Left lung (tissue), 10 donors: Measurements from ENCODE around the gene CREB3L4. TPM values are rescaled to one million over a fixed set of nuclear protein-coding genes. Genes with fewer than 3 reads are reported as not detected.

Source experiments
- ATAC-seq: fragments of 200-7000 bp; cut with Tn5 transposase; one replicate; pipeline ENCODE4 v1.9.1; 2020; ENCODE audit warnings: moderate library complexity
- DNase-seq, 4 donors: peaks; one replicate each; pipeline ENCODE4 v3.0.0-alpha.2; 2013 to 2020
- H3K27ac ChIP-seq, 2 donors: fragments of 200-600 bp; sonication (generic) in 1 of 2; one replicate each; pipeline versions ENCODE4 v1.5.0 to v1.8.0; 2020 to 2021
- H3K27me3 ChIP-seq, 2 donors: fragments of 200-600 bp; sonication (generic) in 1 of 2; one replicate each; pipeline versions ENCODE4 v1.5.0 to v1.8.0; 2020 to 2021
- H3K36me3 ChIP-seq, 2 donors: fragments of 200-600 bp; sonication (generic) in 1 of 2; one replicate each; pipeline versions ENCODE4 v1.5.0 to v1.8.0; 2020 to 2021
- H3K4me1 ChIP-seq, 2 donors: fragments of 200-600 bp; one replicate each; pipeline ENCODE4 v1.8.0; 2021
- H3K4me3 ChIP-seq, 2 donors: fragments of 200-600 bp; sonication (generic) in 1 of 2; one replicate each; pipeline versions ENCODE4 v1.5.0 to v1.8.0; 2020 to 2021; ENCODE audit warnings: mild to moderate bottlenecking in 1 of 2
- H3K9me3 ChIP-seq, 2 donors: fragments of 200-600 bp; sonication (generic) in 1 of 2; one replicate each; pipeline versions ENCODE4 v1.5.0 to v1.8.0; 2020 to 2021
- intact Hi-C, 2 donors: fragments of 100-400 bp; cut with DNase I; formaldehyde crosslinking; loops; one replicate each; pipeline versions ENCODE4 v1.11.2 to v1.14.2; 2022
- polyA plus RNA-seq, 6 donors: library from polyadenylated mRNA; unstranded; fragments of 120-200 nt; gene quantifications; one replicate each; pipeline ENCODE4 v1.2.1, GENCODE V29; 2013; ENCODE audit not compliant: insufficient read length in 6 of 6
- total RNA-seq, 2 donors: library from RNA; stranded (reverse); fragmentation: NEBNext Ultra II Directional; extraction: Animal tissue kit (Norgen Biotek cat#: 25700); gene quantifications; one replicate each; pipeline ENCODE4 v1.2.1, GENCODE V29; 2021
- TF ChIP-seq, protein P1 (sequence below), 2 donors: fragments of 200-600 bp; sonication (generic) in 1 of 2; IDR thresholded peaks; one replicate each; pipeline versions ENCODE4 v1.5.0 to v1.8.0; 2021; ENCODE audit warnings: antibody characterized with exemption in 2 of 2
- donor health status: DM: no; HTN: yes; CAD: no.
- donor health status: DM: no; HTN: no; CAD: no.

CREB3L4 gene
- total and polyA plus RNA-seq, 8 donors = 9.3 to 44.3 (median 35.2) TPM

DNA sequence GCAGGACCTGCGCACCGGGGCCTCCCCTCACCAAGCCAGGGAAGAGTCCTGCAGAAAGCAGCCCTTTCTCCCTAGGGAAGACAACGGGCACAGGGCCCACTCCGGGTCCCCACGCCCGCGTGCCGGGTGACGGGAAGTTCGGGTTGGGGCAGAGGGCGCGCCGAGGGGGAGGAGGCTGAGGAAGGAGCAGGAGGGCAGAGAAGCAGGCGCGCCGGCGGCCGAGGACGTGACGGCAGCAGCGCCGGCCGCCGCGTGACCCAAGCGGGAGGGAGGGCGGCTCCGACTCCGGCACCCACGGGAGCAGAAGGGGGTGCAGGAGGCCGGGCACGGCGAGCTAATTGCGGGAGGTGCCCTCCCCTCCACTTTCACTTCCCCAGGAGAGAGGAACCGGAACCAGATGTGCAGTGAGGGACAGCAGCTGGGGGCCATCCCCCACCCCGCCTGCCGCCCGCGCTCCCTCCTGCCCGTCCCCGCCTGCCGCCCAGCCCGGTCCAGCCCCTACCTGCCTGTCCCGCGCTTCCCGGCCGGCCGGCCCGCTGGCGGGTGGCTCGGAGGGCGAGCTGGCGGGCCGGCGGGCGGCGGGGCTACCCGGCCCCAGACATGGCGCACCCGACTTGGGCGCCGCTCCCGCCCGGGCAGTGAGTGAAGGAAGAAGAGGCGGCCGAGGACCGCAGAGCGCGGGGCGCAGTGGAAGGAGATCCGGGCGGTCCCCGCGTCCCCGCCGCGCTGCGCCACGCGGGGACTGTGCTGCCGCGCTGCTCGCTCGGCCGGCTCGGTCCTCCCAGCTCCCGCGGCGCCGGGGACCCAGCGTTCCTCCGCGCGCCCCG is 21.7 kb upstream of the CREB3L4 start:
- peaks cover 4 to 43% of the 10 kb centered on the region in 2 donors for H3K4me1 ChIP-seq
- no peaks in the 10 kb centered on the region for H3K9me3 ChIP-seq
- peak in 3 of 4 donors; percentile 76 to 99 (median 94) for DNase-seq
- H3K4me3 ChIP-seq = peak overlapping the region; percentile 85 to 96
- peak; percentile 89 for ATAC-seq
- no peaks in the 10 kb centered on the region for H3K27me3 ChIP-seq
- TF ChIP-seq, protein P1, sequence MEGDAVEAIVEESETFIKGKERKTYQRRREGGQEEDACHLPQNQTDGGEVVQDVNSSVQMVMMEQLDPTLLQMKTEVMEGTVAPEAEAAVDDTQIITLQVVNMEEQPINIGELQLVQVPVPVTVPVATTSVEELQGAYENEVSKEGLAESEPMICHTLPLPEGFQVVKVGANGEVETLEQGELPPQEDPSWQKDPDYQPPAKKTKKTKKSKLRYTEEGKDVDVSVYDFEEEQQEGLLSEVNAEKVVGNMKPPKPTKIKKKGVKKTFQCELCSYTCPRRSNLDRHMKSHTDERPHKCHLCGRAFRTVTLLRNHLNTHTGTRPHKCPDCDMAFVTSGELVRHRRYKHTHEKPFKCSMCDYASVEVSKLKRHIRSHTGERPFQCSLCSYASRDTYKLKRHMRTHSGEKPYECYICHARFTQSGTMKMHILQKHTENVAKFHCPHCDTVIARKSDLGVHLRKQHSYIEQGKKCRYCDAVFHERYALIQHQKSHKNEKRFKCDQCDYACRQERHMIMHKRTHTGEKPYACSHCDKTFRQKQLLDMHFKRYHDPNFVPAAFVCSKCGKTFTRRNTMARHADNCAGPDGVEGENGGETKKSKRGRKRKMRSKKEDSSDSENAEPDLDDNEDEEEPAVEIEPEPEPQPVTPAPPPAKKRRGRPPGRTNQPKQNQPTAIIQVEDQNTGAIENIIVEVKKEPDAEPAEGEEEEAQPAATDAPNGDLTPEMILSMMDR (IDR thresholded peaks at IDR 0.05) = no peak
- peak overlapping the region; percentile 97 to 99 for H3K27ac ChIP-seq
- H3K36me3 ChIP-seq = peaks cover 0 to 69% of the 10 kb centered on the region in 2 donors
- intact Hi-C loops = loop anchor here in 1 of 2 donors (10.0 kb wide), 1 partner anchor 121 kb away; no protein-coding TSS in a partner anchor

DNA sequence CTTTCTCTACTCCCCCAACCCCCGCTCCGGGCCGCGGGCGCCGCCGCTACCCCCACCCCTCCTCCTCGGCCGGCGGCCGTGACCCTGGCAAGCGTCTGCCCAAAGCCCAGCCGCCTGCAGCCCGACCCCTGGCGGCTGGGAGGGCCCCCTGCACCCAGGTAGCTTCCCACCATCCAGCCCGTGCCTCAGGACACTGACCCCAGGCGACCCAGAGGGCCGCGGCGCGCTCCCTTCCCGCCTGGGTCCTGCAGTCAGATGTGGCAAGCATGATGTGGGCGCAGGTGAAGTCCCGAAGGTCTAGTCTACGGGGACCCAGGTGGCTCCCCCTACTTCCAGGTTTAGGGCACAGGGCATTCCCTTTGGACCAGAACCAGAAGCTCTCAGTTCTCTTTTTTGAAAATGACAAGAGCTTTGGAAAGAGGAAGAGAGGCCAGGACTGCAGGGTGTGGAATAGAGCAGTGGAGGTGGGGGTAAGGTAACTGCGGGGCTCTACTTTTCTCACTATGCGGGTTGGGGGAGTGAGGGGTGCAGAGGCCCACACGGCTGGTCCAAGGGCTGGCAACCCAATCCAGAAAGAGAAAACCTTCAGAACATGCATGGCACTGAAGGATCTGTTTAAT is 21.0 kb upstream of the CREB3L4 start, which contains the start of gene DENND4B:
Gene DENND4B, minus strand, starts transcription at position 97 of the 620 bp plus-strand sequence. CDS start 2,344 bp downstream, outside the sequence.
- peak within 1 kb of the TSS; percentile 85 to 96 for H3K4me3 ChIP-seq
- peak; percentile 89 for ATAC-seq
- intact Hi-C loops = loop anchor here in 1 of 2 donors (10.0 kb wide), 1 partner anchor 122 kb away; no protein-coding TSS in a partner anchor
- TF ChIP-seq, protein P1 (IDR thresholded peaks at IDR 0.05) = peak; percentile 95 to 96
- H3K36me3 ChIP-seq = peaks cover 0 to 69% of the 10 kb centered on the region in 2 donors
- no peaks in the 10 kb centered on the region for H3K27me3 ChIP-seq
- H3K9me3 ChIP-seq = no peaks in the 10 kb centered on the region
- peaks cover 4 to 43% of the 10 kb centered on the region in 2 donors for H3K4me1 ChIP-seq
- peak in 3 of 4 donors; percentile 88 to 97 (median 90) for DNase-seq
- peak within 1 kb of the TSS; percentile 97 to 99 for H3K27ac ChIP-seq

DNA sequence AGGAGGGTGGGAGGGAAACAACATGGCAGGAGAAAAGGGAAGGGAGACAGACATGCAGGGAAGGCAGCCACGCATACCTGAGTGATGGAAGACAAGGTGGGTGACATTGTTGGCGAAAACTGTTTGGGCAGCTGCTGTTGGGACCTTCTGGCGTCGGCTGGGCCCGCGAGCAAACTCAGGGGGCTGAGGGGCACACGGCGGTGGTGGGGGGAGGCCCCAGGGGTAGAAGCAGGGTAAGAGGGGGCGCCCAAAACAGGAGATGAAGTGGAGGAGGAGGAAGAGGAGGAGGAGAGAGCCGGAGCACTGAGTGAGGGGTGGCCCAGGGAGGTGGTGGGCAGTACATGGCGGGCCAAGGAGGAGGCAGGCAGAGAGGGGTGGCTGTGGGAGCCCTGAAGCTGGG is 16.5 kb upstream of the CREB3L4 start:
- intact Hi-C loops = no loop called here
- ATAC-seq (no peak), DNase-seq (no peak)
- H3K4me1 ChIP-seq = peaks cover 4 to 29% of the 10 kb centered on the region in 2 donors
- H3K27me3 ChIP-seq = no peaks in the 10 kb centered on the region
- H3K27ac ChIP-seq = no peak overlapping the region
- H3K4me3 ChIP-seq = no peak overlapping the region
- H3K36me3 ChIP-seq = peaks cover 0 to 81% of the 10 kb centered on the region in 2 donors
- TF ChIP-seq, protein P1 (IDR thresholded peaks at IDR 0.05) = no peak
- no peaks in the 10 kb centered on the region for H3K9me3 ChIP-seq

DNA sequence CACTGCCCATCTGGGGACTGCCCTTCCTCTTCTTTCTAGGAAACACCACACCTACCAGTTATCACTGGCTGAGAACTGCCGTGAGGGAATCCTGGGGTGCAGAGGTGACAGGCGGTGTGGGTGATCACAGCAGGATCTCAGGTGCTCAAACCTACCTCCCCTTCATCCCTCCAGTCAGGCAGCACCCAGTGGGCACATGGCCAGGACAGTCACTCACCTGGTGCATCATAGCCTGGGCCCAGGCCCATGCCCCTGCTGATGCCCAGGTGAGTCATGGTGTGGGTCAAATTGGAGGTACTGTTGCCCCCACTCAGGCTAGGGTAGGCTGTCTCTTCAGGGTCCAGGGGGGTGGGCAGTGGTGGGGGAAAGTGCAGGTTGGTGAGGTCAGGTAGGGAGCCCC is 15.9 kb upstream of the CREB3L4 start:
- TF ChIP-seq, protein P1 (IDR thresholded peaks at IDR 0.05) = no peak
- peaks cover 0 to 81% of the 10 kb centered on the region in 2 donors for H3K36me3 ChIP-seq

More for the DNA sequence above, 15.9 kb upstream of the CREB3L4 start:
- Histone ChIP-seq H3K4me3 (no peak overlapping the region), H3K27me3 (no peaks in the 10 kb centered on the region), H3K27ac (no peak overlapping the region), H3K4me1 (peaks cover 7 to 33% of the 10 kb centered on the region in 2 donors), H3K9me3 (no peaks in the 10 kb centered on the region)
- DNase-seq (no peak), ATAC-seq (no peak)
- intact Hi-C loops = no loop called here
